ENCODE measurements around the gene IFITM1.
"Not testable (repeated sequence)": the region's sequence is repeated elsewhere in the genome, so short reads cannot be mapped to it uniquely, and the experiment has no call there.

The IFITM1 gene

GRCh38 chr11:350033-350722 lies 36.3 kb downstream of the IFITM1 start:
- not testable (repeated sequence) for DNase-seq

DNA sequence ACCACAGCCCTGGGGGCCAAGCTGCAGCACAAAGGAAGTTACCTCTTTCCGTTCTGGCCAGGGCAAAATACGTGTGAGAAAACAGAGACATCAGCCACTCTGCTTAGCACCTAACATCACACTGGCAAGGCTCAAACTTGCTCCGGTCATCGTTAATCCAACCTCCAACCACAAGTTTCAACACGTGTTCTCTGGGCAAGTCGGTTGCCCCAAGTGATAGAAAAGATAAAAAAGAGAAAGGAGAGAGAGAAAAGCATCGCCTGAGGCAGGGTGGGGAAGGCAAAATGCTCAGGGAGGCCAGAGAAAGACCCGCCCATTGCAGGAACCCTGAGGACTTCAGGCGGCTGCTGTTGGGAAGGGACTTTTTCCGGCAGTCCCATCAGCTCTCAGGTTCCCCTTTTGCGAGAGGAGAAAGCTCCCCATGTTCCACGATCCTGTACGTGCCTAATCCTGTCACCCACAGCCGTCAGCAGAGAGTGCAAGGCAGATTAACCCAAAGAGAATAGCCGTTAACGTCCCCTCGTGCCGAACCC lies 36.9 kb downstream of the IFITM1 start:
- DNase-seq = no peak

- no peak for DNase-seq
Measured at GRCh38 chr11:351411-351810, 37.6 kb downstream of the IFITM1 start.

DNA sequence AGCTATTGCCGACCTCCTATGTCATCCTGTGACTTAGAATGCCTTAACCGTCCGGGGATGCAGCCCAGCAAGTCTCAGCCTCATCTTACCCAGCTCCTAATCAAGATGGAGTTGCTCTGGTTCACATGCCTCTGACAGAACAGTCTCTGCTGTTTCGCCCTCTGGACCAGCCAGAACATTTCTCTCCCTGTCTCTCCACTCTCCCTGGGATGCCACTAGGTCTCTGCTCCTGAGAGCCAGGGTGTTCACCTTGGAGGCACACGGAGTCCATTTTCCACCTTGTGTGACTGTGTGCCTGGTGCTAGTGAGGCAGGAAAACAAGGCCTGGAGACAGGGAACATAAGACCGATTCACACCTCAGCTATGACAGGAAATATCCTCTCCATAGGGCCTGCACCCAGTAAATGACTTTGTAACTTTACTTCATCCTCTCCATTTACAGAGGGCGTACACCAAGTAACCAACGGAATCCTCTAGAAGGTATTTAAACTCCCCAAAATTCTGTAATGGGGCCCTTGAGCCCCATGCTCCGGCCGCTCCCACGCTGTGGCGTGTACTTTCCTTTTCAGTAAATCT lies 38.7 kb downstream of the IFITM1 start:
- DNase-seq = no peak

DNA sequence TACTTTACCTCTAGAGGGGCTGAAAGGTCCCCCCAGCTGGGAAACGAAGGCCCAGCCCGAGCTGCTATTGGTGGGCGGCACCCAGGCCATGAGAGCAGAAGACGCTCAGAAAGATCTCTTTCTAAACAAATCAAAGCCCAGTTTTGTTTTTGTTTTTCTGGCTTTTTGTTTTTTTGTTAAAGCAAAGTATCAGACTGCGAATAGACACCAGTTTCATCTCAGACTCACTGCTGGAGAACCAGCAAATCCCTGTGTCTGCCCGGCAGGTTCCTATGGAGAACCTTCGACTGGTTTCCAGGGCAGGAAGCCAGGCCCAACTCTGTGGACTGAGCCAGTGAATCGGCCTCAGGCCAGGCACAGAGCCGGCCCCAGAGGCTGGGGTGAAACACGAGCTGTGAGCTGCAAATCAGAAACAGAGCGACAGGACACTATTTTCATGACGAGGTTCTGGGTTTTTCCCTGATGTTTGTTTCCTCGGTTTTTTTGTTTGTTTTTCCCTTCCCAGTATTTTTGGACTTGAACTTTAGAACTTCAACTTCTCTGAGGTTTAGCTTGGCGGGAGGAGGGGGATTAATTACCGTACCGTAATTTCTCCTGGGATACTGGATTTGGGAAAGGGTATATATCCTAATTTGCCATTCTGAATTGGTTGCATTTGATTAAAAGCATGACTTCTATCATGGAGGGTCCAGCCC lies 39.5 kb downstream of the IFITM1 start:
- no peak for DNase-seq

DNA sequence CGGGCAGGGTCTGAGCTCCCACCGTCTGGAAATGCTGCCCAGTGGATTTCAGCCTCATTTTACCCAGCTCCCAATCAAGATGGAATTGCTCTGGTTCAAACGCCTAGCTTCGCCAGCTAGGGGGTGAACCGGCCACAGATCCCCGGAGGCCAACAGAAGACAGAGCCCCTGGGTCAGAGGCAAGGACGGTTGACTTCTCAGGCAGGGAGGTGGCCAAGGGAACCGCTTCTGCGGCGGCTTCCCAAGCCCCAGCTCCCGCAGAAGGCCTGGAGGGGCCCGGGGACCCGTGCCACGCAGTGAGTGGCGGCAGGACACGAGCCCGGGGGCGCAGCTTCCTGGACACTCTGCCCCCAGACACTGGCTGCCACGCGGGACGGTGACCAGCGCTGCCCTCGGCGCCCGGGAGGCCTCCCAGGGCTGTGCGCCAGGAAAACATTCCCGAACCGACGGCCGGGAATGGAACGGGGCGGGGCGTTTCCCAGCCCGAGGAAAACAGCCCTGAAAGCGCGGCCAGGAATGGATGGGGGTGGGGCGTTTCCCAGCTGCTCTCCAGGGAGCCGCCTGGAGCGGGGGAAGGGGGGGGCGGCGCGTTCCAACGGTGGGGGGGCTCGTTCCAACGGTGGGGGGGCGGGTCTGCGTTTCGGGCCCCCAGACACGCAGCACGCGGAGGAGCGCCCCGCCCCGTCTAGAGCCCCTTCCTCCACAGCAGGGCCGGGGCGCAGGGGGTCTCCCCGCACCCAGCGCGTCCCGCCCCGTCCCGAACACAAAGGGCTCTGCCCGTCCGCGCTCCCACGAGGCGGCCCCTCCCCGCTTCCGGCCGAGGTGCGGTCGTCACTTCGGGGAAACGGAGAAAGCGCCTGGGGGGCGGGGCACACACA lies 42.0 kb downstream of the IFITM1 start:
- peak; percentile 87 for DNase-seq

- no peak for DNase-seq
Measured at GRCh38 chr11:356610-357009, 42.8 kb downstream of the IFITM1 start.

DNA sequence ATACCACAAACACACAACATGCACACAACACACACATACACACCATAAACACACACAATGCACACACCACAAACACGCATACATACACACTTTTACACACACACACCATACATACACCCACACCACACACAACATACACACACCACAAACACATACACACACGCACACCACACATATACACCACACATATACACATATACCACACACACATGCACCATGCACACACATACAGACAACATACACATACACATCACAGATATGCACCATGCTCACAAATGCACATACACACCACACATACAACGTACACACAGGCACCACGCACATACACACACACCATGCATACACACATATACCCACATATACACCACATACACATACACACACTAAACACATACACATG lies 43.7 kb downstream of the IFITM1 start:
- DNase-seq = no peak

DNA sequence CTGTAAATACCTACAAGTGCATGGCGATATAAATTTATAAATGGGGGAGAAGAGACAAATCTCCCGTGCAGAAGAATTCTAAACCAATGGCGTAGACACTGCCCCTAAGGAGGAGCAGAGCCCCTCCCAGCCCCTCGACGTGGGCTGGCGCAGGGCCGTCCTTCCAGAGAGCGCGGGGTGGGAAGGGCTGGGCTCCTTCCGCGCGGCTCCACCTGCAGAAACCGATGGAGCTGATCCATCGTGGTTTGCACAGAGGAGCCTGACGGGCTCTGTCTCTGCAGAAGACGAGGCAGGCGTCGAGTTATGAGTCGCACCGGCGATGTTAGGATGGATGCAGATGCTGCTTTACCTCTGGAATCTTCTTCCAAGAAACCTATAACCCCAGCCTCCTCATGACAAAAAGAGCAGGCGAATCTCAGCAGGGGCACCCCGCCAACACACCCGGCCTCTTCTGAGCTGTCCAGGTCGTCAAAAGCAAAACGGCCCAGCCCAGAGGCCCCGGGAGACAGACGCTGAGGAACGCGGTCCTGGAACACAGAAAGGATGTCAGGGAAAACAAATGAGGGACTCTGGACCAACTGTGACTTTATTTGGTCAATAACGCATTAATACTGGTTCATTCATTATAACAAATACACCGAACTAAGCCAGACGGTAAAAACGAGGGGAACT lies 44.4 kb downstream of the IFITM1 start:
- no peak for DNase-seq

GRCh38 chr11:359181-359714 lies 45.4 kb downstream of the IFITM1 start:
- peak; percentile 38 for DNase-seq

- no peak for DNase-seq
Measured at GRCh38 chr11:360326-361280, 46.8 kb downstream of the IFITM1 start.

GRCh38 chr11:362642-363442 lies 49.0 kb downstream of the IFITM1 start:
- no peak for DNase-seq

DNA sequence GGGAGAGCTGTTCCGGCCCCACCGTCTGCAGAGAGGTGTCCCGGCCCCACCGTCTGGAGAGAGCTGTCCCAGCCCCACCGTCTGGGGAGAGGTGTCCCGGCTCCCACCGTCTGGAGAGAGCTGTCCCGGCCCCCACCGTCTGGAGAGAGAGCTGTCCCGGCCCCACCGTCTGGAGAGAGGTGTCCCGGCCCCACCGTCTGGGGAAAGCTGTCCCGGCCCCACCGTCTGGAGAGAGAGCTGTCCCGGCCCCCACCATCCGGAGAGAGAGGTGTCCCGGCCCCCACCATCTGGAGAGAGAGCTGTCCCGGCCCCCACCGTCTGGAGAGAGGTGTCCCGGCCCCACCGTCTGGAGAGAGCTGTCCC lies 49.6 kb downstream of the IFITM1 start:
- not testable (repeated sequence) for DNase-seq

GRCh38 chr11:363948-364761 lies 50.3 kb downstream of the IFITM1 start:
- DNase-seq = peak; percentile 61
